ENCODE measurements around the gene ALG1L2.
"Not testable (repeated sequence)": the region's sequence is repeated elsewhere in the genome, so short reads cannot be mapped to it uniquely, and the experiment has no call there.

ALG1L2 gene

GRCh38 chr3:130111185-130111864 lies 29.7 kb downstream of the ALG1L2 start:
- H3K27ac ChIP-seq = peak overlapping the region; percentile 41

DNA sequence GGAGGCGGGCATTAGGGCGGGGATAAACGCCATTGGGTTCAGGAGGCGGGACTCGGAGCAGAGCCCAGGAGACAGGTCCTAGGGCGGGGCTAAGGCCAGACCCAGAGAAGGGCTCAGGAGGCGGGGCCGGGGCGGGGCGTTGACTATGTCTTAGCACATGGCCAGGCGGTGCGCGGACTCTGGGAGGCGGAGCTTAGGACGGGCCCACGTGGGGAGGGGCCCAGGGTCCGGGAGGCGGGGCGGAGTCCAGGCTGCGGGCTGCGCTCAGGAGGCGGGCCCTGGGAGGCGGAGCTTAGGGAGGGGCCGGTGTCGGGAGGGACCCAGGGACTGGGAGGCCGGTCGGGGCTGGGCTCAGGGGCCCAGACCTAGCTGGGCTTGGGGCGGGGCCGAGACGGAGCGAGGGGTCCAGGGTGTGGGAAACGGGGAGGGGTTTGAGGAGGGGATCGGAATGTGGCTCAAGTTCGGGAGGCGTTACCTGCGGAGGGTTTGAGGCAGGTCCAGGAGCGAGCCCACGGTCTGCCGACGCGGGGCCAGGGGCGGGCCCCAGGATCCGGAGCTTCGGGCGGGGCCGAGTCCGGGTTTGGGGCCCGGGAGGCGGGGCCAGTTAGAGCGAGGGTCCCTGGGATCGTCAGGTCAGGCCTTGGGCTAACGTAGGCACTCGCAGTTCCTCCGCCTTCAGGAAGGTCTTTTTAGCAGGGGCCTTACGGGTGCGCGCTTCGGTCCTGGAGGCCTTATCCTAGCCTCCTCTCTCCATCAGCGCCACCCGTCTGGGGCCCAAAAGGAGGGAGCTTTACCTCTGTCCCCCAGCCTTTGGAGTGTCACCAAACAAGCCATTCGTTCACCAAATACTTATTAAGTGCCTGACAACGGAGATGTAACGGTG lies 30.5 kb downstream of the ALG1L2 start:
- peak overlapping the region; percentile 54 for H3K27ac ChIP-seq

More at GRCh38 chr3:130111185-130111864, 29.7 kb downstream of the ALG1L2 start:
- no peak for TF ChIP-seq CTCF (conservative IDR thresholded peaks at IDR 0.05)

DNA sequence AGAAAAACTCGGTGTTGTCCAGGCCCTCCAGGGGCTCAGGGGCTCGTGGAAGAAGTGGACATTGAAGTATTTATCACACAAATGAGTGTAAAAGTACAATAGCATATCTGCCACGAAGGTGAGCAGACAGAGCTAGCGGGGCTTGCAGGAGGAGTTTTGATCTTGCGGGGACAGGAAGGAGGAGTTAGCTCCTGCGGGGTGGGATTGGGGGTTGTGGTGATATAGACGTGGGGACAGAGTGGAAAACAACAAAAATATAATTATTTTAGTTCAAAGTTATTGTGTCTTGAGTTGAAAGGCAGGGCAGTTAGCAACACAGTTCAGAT lies 31.1 kb downstream of the ALG1L2 start:
- peak overlapping the region; percentile 54 for H3K27ac ChIP-seq

GRCh38 chr3:130115400-130115799 lies 33.8 kb downstream of the ALG1L2 start:
- not testable (repeated sequence) for H3K27ac ChIP-seq

DNA sequence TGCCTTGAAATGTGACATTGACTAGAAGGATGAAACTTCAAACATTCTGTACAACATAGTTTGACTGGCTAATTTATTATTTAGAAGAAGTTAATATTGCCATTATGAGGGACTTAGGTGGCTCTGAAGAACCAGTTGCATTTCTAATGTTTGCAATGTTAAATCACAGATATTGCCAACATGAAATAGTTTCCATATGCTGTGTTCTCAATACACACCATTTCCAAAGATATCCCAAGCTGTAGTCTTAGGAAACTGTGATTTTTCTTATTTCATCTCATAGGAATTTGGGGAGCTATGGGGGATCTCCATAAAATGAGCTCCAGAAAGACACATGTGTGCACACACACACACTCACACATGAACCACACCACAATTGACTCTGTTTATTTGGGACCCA lies 36.3 kb downstream of the ALG1L2 start:
- no peak overlapping the region for H3K27ac ChIP-seq
- no peak for TF ChIP-seq CTCF (conservative IDR thresholded peaks at IDR 0.05)

GRCh38 chr3:130119824-130120223 lies 38.2 kb downstream of the ALG1L2 start:
- H3K27ac ChIP-seq = not testable (repeated sequence)

DNA sequence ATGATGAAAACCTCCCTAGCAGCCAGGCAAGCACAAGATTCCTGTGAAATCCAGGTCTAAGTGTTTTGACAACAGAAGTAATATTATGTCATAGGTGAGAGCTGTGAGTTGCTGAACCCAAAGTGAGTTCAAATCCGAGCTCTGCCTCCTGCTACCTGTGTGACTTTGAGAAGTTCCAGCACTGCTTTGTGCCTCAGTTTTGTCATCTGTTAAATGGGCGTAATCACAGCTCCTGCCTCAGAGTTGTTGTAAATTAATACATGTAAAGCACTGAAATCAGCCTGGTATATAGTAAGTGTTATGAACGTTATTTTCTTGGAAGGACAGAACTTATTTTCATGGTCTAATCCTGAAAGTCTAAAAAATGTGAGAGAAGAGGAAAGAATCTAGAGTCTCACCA lies 38.7 kb downstream of the ALG1L2 start:
- H3K27ac ChIP-seq = not testable (repeated sequence)

GRCh38 chr3:130122891-130123775 lies 41.5 kb downstream of the ALG1L2 start:
- not testable (repeated sequence) for H3K27ac ChIP-seq

- H3K27ac ChIP-seq = not testable (repeated sequence)
Measured at GRCh38 chr3:130125406-130125805, 43.8 kb downstream of the ALG1L2 start.

DNA sequence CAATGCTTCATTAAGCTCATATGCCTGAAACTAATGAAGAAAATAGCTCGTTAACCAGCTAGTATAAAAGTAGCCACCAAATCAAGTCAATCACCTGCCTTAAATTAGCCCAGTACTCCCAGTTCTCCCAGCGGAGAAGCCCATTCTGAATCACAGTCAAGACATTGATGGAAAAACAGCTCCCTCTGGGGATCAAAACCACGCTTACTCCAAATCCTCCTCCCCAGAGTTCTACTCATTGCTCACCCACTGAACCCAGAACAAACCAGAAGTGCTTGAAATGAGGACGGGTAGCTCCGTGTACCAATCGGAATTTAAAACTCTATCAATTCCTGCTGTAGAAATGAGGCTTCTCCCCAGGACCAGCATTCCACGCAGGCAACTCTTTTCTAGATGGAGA lies 54.7 kb downstream of the ALG1L2 start:
- not testable (repeated sequence) for H3K27ac ChIP-seq
- peak; percentile 36 for TF ChIP-seq CTCF (conservative IDR thresholded peaks at IDR 0.05)

GRCh38 chr3:130137685-130138084 lies 56.1 kb downstream of the ALG1L2 start:
- H3K27ac ChIP-seq = not testable (repeated sequence)

GRCh38 chr3:130138992-130139391 lies 57.4 kb downstream of the ALG1L2 start:
- not testable (repeated sequence) for H3K27ac ChIP-seq

GRCh38 chr3:130140756-130141155 lies 59.1 kb downstream of the ALG1L2 start:
- not testable (repeated sequence) for H3K27ac ChIP-seq
